Activated CD8-positive, alpha-beta memory T cell treated with anti-CD3 and anti-CD28 coated beads, Interleukin-2, amount 50 U/mL, for 4 hours (primary cell): ENCODE results near the gene TLCD4.
"Not testable (repeated sequence)": the region's sequence is repeated elsewhere in the genome, so short reads cannot be mapped to it uniquely, and the experiment has no call there.

Experiments
- DNase-seq: peaks from one replicate; pipeline ENCODE4 v3.0.0-alpha.2; 2020

Gene TLCD4, protein sequence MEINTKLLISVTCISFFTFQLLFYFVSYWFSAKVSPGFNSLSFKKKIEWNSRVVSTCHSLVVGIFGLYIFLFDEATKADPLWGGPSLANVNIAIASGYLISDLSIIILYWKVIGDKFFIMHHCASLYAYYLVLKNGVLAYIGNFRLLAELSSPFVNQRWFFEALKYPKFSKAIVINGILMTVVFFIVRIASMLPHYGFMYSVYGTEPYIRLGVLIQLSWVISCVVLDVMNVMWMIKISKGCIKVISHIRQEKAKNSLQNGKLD

GRCh38 chr1:95117207-95118066, at the start of gene TLCD4:
TLCD4 (plus strand) TSS chr1:95117355; CDS start chr1:95143902, 26,547 bp downstream.
- peak; percentile 52 for DNase-seq

DNA sequence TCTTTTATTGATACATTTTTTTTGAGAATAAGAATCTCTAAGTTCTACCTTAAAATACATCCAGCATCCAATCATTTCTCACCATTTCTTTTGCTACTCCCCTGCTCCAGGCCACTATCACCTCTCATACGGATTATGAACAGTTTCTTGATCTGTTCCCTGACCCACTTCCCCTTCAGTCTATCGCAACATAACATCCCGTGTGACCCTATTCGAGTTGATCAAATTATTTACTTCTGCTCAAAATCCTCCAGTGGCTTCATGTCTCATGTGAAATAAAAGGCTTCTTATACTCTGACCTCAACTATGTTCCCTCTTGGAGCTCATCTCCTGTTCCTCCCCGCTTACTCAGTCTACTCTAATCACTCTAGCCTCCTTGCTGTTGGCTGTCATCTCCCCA, 49.6 kb upstream of the TLCD4 start:
- no peak for DNase-seq

DNA sequence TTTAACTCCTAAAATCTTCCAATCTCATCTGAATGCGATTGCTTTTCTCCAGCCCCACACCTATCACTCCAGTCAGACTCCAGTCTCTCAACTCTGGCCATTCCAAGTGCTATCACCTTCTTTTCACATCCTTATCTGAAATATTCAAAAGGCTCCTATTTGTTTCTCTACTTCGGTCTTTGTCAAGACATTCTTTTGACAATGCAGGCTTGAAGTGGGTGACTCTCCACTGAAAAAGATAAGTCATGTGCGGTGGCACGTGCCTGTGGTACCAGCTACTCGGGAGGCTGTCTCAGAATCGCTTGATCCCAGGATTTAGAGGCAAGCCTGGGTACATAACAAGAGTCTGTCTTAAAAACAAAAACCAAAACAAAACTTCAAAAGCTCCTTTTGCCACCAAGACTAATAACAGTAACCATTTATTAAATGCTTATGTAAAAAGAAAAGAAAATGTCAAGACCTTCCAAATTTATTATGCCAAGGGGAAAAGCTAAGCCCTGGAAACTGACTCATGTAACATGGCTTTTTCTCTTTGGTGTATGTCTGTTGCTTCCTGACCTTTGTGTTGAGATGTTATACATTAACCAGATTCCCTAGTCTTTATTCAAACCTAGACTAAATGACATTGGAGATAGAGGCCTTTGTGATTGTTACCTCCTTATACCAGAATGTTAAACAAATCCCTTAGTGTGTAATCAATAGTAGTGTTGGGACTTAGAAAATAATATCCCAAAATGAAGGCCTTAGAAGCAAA, 48.0 kb upstream of the TLCD4 start:
- no peak for DNase-seq

DNA sequence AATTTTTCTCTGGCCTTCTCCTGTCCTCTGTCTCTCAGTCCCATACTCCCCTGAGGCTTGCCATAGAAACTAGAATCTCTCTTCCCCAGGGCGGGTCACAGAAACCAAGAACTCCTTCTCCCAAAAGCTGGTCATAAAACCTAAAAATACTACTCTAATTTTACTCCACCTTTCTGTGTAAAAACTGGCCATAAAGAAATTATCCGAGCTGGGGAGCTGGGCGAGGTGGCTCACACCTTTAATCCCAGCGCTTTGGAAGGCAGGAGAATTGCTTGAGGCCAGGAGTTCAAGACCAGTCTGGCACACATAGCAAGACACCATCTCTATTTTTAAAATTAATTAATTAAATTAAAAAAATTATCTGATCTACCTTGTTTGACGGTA, 47.5 kb upstream of the TLCD4 start:
- DNase-seq = no peak

- no peak for DNase-seq
Observed at GRCh38 chr1:95071539-95071938, 45.6 kb upstream of the TLCD4 start.

DNA sequence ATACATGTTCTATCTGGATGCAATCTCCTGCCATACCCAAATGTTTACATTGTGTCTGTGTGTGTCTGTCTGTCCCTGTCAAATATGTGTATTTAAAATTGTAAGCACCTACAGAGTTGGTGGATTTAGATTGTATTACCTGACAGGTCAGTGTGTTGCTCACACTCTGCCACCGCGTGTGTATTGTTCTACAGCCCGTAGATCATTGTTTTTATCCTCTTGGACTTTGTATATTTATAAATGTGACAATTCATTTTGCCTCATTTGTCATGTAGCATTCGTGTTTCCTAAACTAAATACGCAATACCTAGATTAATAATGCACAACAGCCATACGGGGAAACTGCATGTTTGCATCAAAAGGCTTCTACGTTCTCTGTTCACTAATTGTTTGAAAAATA, 45.0 kb upstream of the TLCD4 start:
- no peak for DNase-seq

GRCh38 chr1:95072532-95073419, 44.4 kb upstream of the TLCD4 start, which contains the start of gene ALG14:
ALG14 (minus strand) TSS chr1:95072951; CDS start chr1:95072898, 53 bp downstream.
- peak; percentile 91 for DNase-seq

DNA sequence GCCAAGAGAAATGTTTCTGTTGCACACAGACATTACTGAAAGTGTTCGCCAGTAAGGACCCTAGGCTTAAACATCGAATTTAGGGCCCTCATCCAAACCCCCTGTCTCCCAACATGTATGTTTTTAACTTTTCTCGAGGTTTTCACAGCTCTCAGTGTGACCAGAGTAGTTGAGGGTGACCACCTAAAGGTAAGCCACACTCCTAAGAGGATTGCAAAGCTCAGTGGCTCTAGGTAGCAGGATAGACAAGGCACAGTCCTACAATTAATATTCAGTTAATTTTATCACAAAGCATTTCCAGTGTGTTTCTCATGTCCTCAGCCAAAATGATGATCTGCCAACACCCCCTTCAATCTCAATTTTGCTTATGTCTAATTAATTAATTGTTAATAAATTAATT, 43.7 kb upstream of the TLCD4 start:
- no peak for DNase-seq

- no peak for DNase-seq
Observed at GRCh38 chr1:95076034-95076433, 41.1 kb upstream of the TLCD4 start.

- DNase-seq = no peak
Observed at GRCh38 chr1:95080446-95080845, 36.7 kb upstream of the TLCD4 start.

GRCh38 chr1:95080879-95081278, 36.3 kb upstream of the TLCD4 start:
- no peak for DNase-seq

DNA sequence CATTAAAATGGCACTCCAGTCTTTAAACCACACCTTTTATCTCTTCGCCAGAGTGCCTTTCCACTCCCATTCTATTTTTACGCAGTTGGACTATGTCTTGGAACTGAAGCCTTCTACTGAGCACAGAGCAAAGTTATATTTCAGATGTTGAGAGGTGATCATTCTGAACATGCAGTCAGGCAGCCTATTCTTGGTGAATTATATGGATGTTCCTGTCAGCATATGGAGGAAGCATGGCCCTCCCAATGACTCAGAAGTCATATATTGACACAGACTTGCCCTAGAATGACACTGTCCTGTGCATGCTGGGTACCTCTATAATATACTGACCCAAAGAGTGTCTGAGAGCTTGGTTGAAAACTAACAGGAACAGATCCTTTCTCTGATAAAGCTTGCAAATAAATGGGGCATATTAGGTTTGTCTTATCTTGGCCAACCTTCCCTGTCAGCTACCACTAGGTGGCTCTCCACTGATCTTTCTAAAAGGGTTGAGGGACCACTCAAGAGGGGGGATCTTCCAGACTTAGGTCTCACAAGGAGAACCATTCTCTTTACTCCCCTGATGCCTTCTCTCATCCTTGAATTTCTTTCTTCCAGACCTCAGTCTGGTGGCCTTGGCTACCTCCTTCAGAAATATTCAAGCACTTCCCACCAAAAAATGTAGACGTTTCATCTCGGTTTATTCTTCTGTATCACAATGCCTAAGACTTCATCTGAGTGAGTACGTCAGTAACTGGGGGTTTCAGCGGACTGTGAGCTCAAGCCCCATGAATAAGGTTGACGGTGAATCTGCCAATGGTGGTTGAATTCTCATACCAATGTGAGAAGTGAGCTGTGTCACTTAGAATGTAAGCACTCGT, 32.6 kb upstream of the TLCD4 start:
- DNase-seq = no peak

DNA sequence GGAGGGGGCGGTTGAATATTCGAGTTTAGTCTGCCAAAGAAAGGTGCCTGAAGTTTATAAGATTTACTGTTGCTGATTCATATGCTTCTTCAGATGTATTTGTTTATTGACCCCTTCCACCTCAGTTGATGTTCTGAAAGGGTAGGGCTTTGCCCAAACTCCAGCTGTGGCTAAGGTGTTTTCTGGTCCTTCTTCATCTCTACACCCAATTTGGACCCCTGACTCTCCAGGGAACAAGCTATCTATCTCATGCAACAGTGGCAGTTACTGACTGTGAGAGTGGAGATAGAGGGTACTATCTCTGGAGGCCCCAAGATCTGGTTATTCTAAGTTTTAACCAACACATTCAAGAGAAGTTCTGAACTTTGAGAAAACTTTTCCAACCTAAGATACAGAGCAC, 31.8 kb upstream of the TLCD4 start:
- no peak for DNase-seq

DNA sequence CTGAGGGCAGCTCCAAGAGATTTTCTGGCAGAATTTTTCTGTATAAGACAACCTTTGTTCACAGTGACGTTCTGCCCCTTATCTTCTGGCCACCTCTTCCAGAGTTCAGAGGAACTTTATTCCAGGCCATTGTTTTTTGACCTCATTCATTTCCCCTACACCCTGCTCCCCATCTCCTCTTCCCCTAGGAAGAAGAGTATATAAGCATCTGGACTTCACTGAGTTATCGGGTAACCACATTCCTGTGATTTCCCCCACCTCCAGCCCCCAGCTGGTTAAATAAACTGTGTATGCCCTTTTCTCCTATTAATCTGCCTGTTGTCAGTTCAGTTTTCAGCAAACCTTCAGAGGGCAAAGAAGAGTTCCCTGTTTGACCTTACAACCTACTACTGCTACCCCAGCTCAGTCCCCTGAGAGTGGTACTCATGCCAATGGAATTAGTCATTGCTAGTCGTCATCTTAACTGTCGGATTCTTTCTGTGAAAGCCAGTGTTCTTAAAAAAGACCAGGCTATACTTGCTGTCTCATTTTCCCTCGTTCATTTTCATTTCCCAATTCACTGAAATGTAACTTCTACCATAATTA, 30.1 kb upstream of the TLCD4 start:
- DNase-seq = no peak

DNA sequence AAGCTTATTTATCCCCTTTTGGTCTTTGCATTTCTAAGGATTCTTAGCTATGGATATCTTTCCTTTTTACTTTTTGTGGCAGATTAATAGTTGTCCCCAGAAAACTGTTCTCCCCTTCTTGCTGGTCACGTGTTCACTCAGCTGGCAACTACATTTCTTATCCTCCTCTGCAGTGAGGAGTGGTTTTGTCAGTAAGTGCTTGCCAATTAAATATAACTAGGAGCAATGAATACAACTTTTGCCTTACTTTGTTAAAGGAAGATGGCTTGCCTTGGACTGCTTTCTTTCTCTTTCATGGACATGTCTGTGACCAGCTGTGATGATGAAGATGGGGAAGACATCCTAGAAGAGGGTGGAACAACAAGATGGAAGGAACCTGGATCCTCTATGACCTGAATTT, 28.9 kb upstream of the TLCD4 start:
- DNase-seq = no peak

DNA sequence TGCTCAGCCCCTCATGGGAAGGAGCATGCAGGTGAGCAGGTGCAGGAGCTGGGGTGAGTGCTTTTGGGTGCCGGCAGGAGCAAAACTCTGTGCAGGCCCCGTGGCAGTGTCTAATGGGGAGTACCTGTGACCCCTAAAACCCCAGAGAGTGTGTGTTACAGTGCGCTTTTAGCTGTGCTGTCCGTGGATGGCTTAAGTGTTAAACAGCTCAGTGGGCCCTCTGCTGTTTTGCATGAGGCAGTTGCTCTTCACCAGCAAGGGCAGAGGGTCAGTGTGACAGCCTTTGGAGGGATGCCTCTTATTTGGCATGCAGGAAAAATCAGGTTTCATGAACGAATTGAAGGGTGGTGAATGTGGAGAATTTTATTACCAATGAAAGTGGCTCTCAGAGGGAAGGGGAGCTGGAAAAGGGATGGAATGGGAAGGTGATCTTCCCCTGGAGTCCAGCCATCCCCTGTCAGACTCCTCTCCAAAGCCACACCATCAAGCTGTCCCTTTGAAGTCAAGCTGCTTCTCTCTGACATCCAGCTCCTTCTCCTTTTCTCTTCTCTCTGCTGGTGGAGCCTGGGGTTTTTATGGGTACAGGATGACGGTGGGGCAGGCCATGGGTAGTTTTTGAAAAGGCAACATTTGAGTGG, 27.4 kb upstream of the TLCD4 start:
- no peak for DNase-seq

- DNase-seq = not testable (repeated sequence)
Observed at GRCh38 chr1:95091290-95091689, 25.9 kb upstream of the TLCD4 start.

DNA sequence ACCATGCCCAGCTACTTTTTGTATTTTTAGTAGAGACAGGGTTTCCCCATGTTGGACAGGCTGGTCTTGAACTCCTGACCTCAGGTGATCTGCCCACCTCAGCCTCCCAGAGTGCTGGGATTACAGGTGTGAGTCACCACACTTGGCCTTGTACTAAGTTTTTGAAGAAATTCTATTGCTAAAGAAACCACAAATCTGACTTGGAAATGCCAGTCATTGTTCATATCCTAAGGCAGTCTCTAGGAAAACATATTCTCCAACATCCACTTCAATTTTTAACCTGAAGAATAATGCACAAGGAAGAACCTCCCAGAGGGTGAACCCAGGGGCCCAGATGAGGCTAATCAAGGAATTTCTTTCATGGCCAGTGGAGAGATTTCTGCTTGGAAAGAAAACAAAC, 24.3 kb upstream of the TLCD4 start:
- DNase-seq = not testable (repeated sequence)

- DNase-seq = no peak
Observed at GRCh38 chr1:95093296-95093695, 23.9 kb upstream of the TLCD4 start.

GRCh38 chr1:95094923-95095322, 22.2 kb upstream of the TLCD4 start:
- no peak for DNase-seq

GRCh38 chr1:95095833-95096217, 21.3 kb upstream of the TLCD4 start:
- no peak for DNase-seq
